ELR (cell line): ENCODE data around the gene SPDYE5.
"Not testable (repeated sequence)": the region's sequence is repeated elsewhere in the genome, so short reads cannot be mapped to it uniquely, and the experiment has no call there.

Source experiments
- DNase-seq: peaks from one replicate; pipeline ENCODE4 v3.0.0-alpha.2; 2015; ENCODE audit warnings: low read depth

Gene SPDYE5, protein sequence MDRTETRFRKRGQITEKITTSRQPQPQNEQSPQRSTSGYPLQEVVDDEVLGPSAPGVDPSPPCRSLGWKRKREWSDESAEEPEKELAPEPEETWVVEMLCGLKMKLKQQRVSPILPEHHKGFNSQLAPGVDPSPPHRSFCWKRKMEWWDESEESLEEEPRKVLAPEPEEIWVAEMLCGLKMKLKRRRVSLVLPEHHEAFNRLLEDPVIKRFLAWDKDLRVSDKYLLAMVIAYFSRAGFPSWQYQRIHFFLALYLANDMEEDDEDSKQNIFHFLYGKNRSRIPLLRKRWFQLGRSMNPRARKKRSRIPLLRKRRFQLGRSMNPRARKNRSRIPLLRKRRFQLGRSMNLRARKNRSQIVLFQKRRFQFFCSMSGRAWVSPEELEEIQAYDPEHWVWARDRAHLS

DNA sequence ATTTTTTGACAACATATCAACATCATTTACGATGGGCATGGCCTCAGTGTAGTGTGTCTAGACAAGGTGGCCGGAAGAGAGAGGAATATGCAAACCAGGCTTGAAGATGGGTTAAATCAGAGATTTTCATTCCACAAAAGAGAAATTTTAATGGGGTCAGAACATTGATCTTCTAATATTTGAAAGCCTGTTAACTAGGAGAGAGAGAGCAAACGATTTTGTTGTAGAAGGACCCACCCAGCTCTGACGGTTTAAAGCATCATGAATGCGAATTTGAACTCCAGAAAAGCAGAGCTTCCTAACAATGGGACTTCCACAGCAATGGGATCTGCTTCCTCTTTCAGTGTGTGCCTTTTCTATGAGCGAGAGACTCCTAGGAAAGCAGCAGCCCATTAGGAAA is at the start of gene SPDYE5:
Gene SPDYE5, plus strand, starts transcription at position 301 of the 400 bp plus-strand sequence. CDS start 1,728 bp downstream, outside the sequence.
- DNase-seq: not testable (repeated sequence)

DNA sequence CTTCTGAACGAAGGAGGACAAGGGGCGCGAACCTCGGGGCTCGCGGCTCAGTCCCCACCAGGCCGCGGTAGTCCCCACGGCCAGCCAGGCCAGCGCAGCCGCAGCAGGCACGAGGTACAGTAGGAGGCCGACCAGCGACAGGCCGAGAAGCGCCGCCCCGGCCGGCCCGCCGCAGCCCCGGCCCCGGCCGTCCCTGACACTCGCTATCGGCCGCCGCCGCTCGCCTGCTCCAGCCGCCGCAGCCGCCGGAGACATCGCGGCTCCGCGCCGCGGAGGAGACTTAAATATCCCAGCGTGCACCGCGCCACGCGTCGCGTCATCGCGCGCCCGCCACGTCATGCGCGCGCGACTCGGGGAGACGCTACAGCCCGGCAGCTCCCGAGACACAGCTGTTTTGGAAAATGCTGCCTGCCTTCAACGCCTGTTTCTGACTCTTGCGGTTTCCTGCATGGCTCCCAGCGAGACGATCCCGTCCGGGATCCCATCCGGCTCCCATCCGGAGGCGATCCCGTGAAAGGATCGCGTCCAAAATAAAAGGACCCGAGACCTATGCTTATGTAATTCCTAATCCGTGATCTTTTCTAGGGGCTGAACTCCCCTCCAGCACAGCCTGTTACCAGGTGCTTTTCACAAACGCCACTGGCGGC is 49.5 kb upstream of the SPDYE5 start:
- DNase-seq: peak; percentile 44

DNA sequence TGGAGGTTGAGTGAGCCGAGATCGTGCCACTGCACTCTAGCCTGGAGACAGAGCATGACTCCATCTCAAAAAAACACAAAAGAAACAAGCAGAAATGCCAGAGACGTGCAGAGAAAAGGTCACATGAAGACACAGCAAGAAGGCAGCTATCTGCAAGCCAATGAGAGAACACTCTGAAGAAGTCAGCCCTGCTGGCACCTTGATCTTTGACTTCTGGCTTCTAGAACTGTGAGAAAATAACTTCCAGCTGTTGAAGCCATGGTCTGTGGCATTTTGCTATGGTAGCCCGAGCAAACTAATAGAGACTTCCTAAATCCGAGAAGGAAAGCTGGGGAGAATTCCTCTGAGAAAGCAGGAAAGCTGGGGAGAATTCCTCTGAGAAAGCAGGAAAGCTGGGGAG is 42.2 kb upstream of the SPDYE5 start:
- DNase-seq: not testable (repeated sequence)

DNA sequence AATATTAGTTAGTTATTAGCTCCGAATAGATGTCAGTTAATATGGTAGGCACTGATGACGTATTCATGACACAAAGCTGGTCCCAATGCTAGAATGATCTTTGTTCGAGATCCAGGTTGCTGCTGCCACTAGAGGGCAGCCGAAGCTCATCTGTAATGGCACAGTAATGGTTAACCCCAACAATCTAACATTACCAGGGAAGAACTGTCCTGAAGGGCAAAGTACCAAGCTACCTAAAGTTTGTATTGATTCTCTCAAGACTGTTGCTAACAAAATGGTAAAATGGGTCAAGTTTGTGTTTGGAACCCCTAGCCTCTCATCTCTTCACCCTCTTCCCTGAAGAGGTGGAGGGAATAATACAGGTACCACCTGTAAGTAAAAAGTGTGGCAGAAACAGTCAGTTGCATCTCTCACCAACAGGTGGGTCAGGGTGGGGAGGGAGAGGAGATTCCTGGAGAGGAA is 39.6 kb upstream of the SPDYE5 start:
- DNase-seq: peak; percentile 8

DNA sequence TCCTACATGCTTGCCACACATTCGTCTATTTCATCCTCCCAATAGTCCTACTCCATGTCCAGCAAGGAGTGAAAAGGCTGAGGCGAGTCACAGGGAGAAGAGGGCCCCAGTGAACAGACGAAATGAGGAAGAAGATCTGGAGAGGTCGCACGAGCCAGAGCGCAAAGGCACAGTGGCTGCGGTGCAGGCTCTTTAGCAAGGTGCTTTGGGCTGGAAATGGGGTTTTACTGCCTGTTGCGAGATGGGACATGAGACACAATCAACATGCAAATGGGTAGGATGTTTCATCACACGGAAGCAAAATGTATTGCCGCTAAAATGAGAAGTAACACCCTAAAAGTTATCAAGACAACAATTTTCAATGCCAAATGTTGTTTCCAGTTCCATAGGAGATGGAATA is 35.7 kb upstream of the SPDYE5 start:
- DNase-seq: not testable (repeated sequence)

DNA sequence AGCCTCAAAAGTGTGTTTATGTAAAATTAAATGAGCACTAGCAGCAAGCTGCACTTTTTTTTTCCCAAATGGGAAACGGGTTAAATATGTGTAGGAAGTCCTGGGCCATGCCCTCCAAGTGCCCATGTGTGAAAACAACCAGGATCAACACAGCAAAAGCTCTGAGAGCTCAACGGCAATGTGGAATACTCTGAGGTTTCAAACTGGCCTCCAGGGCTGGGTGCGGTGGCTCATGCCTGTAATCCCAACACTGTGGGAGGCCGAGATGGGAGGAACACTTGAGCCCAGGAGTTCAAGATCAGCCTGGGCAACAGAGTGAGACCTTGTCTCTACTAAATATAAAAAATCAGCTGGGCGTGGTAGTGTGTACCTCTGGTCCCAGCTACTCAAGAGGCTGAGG is 34.1 kb upstream of the SPDYE5 start:
- DNase-seq: not testable (repeated sequence)

DNA sequence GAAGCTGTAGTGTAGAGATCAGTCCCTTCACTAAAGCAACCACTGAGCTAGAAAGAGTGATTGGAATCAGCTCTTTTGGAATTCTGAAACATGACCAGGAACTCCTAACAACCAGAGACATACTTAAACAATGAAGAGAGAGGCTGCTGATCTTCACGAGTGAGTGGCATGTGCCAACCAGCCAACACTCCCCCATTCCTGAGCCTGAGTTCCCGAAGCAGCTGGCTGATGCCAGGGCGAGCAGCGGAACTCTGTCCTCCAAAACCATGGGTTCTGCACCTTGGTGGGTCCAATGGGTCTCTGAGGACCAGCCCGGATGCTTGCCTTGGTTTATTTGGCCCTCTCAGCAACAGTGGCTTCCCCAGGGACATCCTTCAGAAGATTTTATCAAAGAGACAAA is 31.6 kb upstream of the SPDYE5 start:
- not testable (repeated sequence) for DNase-seq

DNA sequence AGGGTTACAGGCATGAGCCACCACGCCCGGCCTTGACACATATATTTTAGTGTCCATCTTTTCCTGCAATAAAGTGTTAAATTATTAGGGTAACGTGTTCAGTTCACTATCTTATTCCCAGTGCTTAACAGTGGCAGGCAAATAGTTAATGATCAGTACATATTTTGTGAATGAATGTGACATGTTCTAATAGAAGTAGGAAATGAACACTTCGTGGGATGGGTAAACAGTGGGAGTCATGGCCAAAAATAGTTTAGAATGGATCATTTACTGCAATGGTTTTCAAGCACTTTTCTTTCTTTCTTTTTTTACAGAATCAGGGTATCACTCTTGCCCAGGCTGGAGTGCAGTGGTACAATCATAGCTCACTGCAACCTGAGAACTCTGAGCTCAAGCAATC is 22.0 kb upstream of the SPDYE5 start:
- not testable (repeated sequence) for DNase-seq

DNA sequence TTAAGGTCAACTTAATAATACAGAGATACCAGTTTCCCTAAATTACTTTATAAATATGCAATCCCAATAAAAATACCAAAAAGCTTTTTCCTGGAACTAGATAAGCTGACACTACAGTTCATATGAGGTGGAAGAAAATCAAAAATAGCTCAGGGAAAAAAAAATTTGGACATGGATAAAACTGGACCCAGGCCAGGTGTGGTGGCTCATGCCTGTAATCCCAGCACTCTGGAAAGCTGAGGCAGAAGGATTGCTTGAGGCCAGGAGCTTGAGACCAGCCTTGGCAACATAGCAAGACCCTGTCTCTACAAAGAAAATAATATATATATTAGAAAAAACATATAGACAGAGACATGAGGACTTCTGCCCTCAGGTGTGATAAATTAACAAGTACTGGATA is 14.7 kb upstream of the SPDYE5 start:
- not testable (repeated sequence) for DNase-seq

DNA sequence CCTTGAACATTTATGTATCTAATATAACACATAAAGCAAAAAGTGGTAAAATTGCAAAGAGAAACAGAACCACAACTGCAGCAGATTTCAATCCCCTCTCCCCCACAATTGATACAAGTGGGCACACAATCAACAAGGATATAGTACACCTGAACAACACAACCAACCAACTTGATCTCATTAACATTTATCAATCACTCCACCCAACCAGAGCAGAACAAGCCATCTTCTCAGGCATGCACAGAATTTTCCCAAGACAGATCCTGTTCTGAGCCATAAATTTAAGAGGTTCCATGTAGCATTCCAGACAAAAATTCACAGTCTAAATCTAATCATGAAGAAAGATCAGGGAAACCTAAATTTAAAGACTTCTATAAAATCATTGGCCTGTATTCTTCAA is 11.8 kb upstream of the SPDYE5 start:
- DNase-seq: not testable (repeated sequence)

DNA sequence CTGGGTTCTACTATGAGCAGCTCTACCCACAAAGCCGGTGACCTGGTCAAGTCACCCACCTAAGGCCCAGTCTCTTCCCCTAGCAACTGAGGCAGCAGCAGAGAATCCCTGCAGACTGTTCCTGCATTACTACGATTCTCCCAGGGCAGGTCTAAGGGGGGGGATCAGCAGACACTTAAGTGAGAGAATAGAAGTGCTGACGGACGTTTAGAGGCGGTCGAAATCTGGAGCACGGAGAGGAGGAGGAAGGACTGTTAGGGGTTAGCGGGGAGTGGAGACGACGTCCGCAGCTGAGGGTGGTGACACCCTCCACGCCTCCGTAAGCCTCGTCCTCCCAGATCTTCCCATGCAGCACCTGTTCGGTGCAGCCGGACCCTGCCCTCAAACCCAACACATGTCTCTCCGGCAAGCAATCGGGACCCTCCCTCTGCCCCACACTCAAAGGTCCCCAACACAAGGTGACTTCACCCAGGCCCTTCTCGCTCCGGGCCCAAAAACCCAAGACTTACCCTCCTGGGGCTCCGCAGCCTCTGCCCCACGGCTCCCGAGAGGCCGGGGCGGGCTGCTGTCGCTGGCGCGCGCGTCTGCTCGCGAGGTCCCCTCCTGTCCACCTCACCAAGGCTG is 6.7 kb upstream of the SPDYE5 start:
- DNase-seq: peak; percentile 12

DNA sequence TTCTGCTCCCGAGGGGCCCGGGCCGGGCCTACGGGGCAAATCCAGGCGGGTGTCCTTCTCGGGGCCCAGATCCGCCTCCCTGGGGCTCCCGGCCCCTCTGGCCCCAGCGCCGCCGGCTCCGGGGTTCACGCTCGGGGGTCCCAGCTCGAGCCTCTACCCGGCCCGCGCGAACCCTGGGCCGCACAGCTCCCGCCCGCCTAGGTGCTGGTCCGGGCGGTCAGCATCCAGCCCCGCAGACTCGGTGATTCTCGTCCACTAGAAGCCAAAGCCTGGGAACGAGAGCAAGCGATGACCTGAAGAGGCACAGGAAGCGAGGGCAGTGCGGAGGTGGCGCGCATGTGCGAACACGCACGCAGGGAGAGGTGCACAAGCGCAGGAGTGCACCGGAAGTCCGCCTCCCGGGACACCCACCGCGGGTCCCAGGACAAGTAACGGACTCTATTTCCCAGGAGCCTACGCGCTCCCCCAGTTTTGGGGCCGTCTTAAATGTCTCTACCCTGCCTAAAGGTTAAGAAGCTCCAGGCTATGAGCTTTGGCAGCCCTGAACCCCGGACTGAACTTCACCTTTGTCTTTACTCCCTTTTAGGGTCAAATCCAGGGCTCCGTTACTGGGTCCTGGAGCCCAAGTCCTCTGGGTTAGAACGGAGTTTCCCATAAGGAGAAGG is 6.0 kb upstream of the SPDYE5 start, which contains the start of gene POM121C:
Gene POM121C, minus strand, starts transcription at position 321 of the 665 bp plus-strand sequence. CDS start 44,803 bp downstream, outside the sequence.
- peak; percentile 89 for DNase-seq

DNA sequence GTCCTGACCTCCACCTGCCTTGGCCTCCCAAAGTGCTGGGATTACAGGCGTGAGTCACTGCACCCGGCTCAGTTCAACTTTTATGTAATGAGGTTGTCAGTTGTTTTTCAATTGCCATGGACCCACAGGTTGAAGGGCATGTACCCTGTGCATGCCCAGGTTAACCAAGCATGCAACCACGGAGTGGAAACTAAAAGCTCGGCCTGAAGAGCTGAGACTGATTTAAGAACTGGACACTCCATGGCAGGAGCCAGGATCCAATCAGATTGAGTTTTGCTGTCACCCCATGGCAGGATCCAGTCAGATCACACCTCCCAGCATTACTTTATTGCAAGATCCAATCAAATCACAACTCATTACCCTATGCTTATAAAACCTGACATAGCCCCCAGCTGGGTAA is 16.9 kb downstream of the SPDYE5 start:
- not testable (repeated sequence) for DNase-seq

DNA sequence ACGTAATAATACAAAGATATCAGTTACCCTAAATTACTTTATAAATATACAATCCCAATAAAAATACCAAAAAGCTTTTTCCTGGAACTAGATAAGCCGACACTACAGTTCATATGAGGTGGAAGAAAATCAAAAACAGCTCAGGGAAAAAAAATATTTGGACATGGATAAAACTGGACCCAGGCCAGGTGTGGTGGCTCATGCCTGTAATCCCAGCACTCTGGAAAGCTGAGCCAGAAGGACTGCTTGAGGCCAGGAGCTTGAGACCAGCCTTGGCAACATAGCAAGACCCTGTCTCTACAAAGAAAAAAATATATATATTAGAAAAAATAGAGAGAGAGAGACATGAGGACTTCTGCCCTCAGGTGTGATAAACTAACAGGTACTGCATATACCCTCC is 26.7 kb downstream of the SPDYE5 start:
- DNase-seq: not testable (repeated sequence)

DNA sequence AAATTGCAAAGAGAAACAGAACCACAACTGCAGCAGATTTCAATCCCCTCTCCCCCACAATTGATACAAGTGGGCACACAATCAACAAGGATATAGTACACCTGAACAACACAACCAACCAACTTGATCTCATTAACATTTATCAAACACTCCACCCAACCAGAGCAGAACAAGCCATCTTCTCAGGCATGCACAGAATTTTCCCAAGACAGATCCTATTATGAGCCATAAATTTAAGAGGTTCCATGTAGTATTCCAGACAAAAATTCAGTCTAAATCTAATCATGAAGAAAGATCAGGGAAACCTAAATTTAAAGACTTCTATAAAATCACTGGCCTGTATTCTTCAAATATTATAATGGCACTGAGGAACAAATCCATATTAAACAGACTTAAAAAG is 29.6 kb downstream of the SPDYE5 start:
- not testable (repeated sequence) for DNase-seq

DNA sequence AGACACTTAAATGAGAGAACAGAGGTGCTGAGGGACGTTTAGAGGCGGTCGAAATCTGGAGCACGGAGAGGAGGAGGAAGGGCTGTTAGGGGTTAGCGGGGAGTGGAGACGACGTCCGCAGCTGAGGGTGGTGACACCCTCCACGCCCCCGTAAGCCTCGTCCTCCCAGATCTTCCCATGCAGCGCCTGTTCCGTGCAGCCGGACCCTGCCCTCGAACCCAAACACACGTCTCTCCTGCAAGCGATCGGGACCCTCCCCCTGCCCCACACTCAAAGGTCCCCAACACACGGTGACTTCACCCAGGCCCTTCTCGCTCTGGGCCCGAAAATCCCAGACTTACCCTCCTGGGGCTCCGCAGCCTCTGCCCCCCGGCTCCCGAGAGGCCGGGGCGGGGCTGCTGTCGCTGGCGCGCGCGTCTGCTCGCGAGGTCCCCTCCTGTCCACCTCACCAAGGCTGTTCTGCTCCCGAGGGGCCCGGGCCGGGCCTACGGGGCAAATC is 35.2 kb downstream of the SPDYE5 start:
- peak; percentile 9 for DNase-seq

DNA sequence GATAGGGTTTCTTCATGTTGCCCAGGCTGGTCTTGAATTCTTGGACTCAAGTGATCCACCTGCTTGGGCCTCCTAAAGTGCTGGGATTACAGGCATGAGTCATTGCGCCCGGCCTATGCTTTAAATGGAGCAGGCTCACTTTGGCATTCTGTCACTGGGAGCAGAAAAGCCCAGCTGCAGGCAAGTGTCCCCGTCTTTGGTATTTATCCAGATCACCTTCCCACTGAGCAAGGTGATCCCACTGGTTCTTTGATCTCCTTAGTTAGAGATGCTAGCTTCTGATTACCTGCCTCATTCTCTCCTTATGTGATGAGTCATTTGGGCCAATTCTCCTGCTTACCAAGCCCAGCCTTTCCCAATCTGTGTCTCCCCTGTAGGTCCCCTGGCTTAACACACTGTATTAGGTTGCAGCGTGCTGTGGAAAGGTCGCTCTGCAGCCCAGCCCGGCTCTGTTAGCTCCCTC is 39.3 kb downstream of the SPDYE5 start:
- DNase-seq: peak; percentile 19

DNA sequence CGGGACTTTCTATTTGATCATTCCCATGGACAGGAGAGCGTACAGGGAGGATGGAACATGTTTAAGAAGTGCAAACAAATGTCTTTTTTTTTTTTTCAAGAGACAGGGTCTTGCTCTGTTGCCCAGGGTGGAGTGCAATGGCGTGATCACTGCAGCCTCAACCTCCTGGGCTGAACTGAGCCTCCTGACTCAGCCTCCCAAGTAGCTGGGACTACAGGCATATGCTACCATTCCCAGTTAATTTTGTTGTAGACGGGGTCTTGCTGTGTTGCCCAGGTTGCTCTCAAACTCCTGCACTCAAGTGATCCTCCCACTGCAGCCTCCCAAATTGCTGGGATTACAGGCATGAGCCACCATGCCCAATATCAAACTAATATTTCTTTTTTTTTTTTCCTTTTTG is 40.5 kb downstream of the SPDYE5 start:
- no peak for DNase-seq

DNA sequence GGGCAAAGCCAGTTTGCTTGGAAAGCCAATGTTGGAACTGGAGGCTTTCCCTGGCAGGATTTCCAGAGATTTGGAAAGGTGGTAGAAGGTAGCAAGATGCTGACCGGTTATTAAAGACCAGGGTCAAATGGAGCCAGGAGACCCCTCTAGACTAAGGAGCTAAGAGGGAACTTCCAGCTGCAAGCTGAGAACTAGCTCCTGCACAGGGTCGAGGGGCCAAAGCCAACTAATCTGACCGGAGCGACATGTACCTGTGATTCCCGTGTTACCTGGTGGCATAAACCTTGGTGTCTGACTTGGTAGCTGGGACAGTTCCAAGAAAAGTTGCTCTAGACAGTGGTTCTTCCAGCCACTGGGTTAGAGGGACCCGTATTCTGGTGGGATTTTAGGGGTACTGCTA is 41.8 kb downstream of the SPDYE5 start:
- DNase-seq: no peak

DNA sequence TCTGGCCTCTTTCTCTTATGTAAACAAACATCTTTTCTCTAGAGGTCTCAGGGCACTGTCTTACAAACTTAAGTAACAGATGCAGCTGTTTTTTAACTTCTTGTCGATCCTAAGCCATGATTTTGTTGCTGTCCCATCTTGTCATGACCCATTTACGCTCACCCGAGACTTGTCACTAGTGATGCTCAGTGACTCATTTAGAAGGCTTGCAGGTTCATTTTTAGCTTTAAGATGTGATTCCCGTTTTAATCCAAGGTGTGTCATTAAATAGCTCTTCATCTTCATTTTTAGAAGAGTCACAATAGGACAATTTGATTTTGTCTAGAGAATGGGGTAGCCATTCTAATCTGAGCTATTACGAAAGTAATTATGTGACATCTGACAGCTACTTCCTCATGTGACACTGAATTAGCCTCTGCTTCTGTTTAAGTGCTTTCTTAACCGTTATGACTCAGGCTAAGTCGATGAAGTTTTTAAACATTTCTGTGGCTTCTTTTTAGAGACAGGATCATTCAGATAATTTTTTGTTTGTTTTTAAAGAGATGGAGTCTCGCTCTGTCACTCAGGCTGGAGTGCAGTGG is 42.7 kb downstream of the SPDYE5 start:
- DNase-seq: peak; percentile 80

DNA sequence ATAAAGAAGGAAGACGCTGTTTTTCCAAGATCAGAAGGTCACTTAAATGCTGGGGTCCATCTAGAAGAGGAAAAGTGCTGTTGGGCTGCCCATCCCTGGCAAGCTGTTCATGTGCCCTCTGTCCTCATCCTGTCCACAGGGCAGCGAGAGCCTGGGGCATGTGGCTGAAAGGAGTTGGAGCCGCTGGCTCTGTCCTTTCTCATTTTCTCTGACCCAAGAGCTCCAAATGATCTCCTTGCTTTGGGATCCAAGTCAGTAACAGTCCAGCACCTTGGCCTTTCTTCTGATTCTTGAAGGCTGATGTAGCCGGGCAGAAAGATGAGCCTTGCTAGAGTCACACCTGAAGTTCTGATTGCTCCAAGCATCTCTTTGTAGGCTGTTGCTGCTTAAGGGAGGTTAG is 44.4 kb downstream of the SPDYE5 start:
- no peak for DNase-seq
